Caco-2 (cell line): ENCODE data around the gene GPR17. TPM values are rescaled to one million over a fixed set of nuclear protein-coding genes. Genes with fewer than 3 reads are reported as not detected.

Experiments used
- BruUV-seq: library from RNA; stranded (reverse); fragments of 400-500 nt; replicated peaks from 2 replicates; lab custom pipeline; 2021; lab: Mats Ljungman, UMichigan
- CTCF ChIA-PET: fragments of 300-600 bp; sonication (Branson Sonifier 250); formaldehyde crosslinking; loops from one replicate; lab custom pipeline; 2022; ENCODE audit warnings: antibody characterized with exemption; lab: Charles Lee
- POLR2A ChIA-PET: fragments of 300-600 bp; sonication (Branson Sonifier 250); formaldehyde crosslinking; loops from one replicate; lab custom pipeline; 2022; ENCODE audit warnings: antibody characterized with exemption; lab: Charles Lee
- DNase-seq, 2 experiments: peaks; one replicate each; pipeline versions ENCODE4 v3.0.0 to v3.0.0-alpha.2; 2020 to 2022
- H3K27me3 ChIP-seq: replicated peaks from 2 replicates; pipeline ENCODE4 v1.6.0; 2011; ENCODE audit warnings: low read length; ENCODE audit not compliant: control insufficient read depth, insufficient read depth
- H3K36me3 ChIP-seq: 2 replicates; pipeline ENCODE4 v1.5.1; 2011; ENCODE audit warnings: low read length; ENCODE audit not compliant: control insufficient read depth, insufficient read depth
- H3K4me1 ChIP-seq: fragments of 250-450 bp; sonication (Bioruptor Pico); 2 replicates; pipeline ENCODE4 v1.5.1; 2020; ENCODE audit warnings: mild to moderate bottlenecking
- H3K4me3 ChIP-seq: 2 replicates; pipeline ENCODE4 v1.5.1; 2011; ENCODE audit warnings: low read depth, mild to moderate bottlenecking, control low read depth, low read length
- H3K9me3 ChIP-seq: fragments of 250-450 bp; sonication (Bioruptor Pico); 2 replicates; pipeline ENCODE4 v1.5.1; 2020; ENCODE audit warnings: mild to moderate bottlenecking, moderate library complexity
- H3K27ac Mint-ChIP-seq: one replicate; pipeline ENCODE4 v1.8.0; 2022; ENCODE audit warnings: mixed read lengths; ENCODE audit not compliant: unreplicated experiment
- H3K27me3 Mint-ChIP-seq: one replicate; pipeline ENCODE4 v1.8.0; 2022; ENCODE audit warnings: mixed read lengths; ENCODE audit not compliant: insufficient read depth, unreplicated experiment
- H3K36me3 Mint-ChIP-seq: one replicate; pipeline ENCODE4 v1.8.0; 2022; ENCODE audit warnings: mild to moderate bottlenecking, mixed read lengths; ENCODE audit not compliant: insufficient read depth, unreplicated experiment
- H3K4me1 Mint-ChIP-seq: one replicate; pipeline ENCODE4 v1.8.0; 2022; ENCODE audit warnings: low read depth, mixed read lengths; ENCODE audit not compliant: unreplicated experiment
- H3K4me3 Mint-ChIP-seq: one replicate; pipeline ENCODE4 v1.8.0; 2022; ENCODE audit warnings: mild to moderate bottlenecking, moderate library complexity, mixed read lengths; ENCODE audit not compliant: unreplicated experiment
- H3K9me3 Mint-ChIP-seq: one replicate; pipeline ENCODE4 v1.8.0; 2022; ENCODE audit warnings: mixed read lengths; ENCODE audit not compliant: unreplicated experiment
- intact Hi-C: fragments of 100-400 bp; cut with micrococcal nuclease; formaldehyde crosslinking; loops from one replicate; pipeline ENCODE4 v1.10.0; 2022; ENCODE audit not compliant: unreplicated experiment
- total RNA-seq: library from RNA; stranded (reverse); gene quantifications from 2 replicates; pipeline ENCODE4 v1.2.3, GENCODE V29; 2022
- TF ChIP-seq, protein P1 (sequence below), 2 experiments: fragments of 200-600 bp in 1 of 2; IDR thresholded peaks; 1 replicate in 1 of 2; 2 replicates in 1 of 2; pipeline versions ENCODE4 v1.5.1 to v1.8.0; 2011 to 2022; ENCODE audit warnings: antibody characterized with exemption in 1 of 2, control low read depth in 1 of 2, inconsistent platforms in 1 of 2, low read depth in 1 of 2, low read length in 1 of 2, mild to moderate bottlenecking in 1 of 2, moderate library complexity in 1 of 2; ENCODE audit not compliant: insufficient read depth in 1 of 2, severe bottlenecking in 1 of 2, unreplicated experiment in 1 of 2

The GPR17 gene
- total RNA-seq, 1 experiment from 2014 or later = not detected

GRCh38 chr2:127638361-127639110 lies 7.4 kb upstream of the GPR17 start:
- no TSS peak for BruUV-seq
- no peak for DNase-seq
- no peak overlapping the region for H3K4me3 ChIP-seq

DNA sequence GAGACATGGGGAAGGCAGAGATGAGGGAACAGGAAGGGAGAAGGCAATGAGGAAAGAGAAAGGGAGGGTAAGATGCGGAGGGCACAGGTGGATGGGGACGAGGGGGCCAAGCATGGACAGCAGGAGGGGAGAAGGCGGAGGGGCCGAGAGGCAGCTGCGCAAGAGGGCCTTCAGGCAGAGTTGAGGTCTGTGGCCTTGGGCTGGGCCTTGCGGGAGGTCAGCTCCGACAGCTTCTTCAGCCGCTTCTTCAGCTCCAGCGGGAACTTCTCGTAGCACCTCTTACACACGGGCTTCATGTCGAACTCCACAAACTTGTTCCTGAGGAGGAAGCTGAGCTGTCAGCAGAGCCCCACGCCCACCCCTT lies 6.9 kb upstream of the GPR17 start:
- H3K9me3 ChIP-seq = no peaks in the 10 kb centered on the region
- H3K9me3 Mint-ChIP-seq = no peaks in the 10 kb centered on the region
- peaks cover 22% of the 10 kb centered on the region for H3K4me1 ChIP-seq
- no TSS peak for BruUV-seq
- H3K27ac Mint-ChIP-seq = no peak overlapping the region
- no peak overlapping the region for H3K4me3 Mint-ChIP-seq
- H3K4me3 ChIP-seq = no peak overlapping the region
- peaks cover 6% of the 10 kb centered on the region for H3K4me1 Mint-ChIP-seq
- H3K36me3 Mint-ChIP-seq = peaks cover 5% of the 10 kb centered on the region
- POLR2A ChIA-PET = no interaction called here
- no peaks in the 10 kb centered on the region for H3K27me3 Mint-ChIP-seq
- CTCF ChIA-PET = interaction anchor here (1.6 kb wide), 1 partner anchor 48 kb away, joined by 4 read pairs; no protein-coding TSS in a partner anchor
- DNase-seq = no peak
- H3K27me3 ChIP-seq = no peaks in the 10 kb centered on the region
- intact Hi-C loops = no loop called here
- H3K36me3 ChIP-seq = no peaks in the 10 kb centered on the region
- TF ChIP-seq, protein P1, sequence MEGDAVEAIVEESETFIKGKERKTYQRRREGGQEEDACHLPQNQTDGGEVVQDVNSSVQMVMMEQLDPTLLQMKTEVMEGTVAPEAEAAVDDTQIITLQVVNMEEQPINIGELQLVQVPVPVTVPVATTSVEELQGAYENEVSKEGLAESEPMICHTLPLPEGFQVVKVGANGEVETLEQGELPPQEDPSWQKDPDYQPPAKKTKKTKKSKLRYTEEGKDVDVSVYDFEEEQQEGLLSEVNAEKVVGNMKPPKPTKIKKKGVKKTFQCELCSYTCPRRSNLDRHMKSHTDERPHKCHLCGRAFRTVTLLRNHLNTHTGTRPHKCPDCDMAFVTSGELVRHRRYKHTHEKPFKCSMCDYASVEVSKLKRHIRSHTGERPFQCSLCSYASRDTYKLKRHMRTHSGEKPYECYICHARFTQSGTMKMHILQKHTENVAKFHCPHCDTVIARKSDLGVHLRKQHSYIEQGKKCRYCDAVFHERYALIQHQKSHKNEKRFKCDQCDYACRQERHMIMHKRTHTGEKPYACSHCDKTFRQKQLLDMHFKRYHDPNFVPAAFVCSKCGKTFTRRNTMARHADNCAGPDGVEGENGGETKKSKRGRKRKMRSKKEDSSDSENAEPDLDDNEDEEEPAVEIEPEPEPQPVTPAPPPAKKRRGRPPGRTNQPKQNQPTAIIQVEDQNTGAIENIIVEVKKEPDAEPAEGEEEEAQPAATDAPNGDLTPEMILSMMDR (IDR thresholded peaks at IDR 0.05; ENCODE audit: insufficient read depth in 1 of 2, low read depth in 1 of 2, low read length in 1 of 2, severe bottlenecking in 1 of 2, unreplicated experiment in 1 of 2) = no peak

More at GRCh38 chr2:127638361-127639110, 7.4 kb upstream of the GPR17 start:
- Mint-ChIP-seq H3K36me3 (peaks cover 5% of the 10 kb centered on the region), H3K4me3 (no peak overlapping the region), H3K27ac (peak overlapping the region; percentile 56), H3K27me3 (no peaks in the 10 kb centered on the region), H3K4me1 (peaks cover 6% of the 10 kb centered on the region), H3K9me3 (no peaks in the 10 kb centered on the region)
- no peaks in the 10 kb centered on the region for H3K36me3 ChIP-seq
- H3K27me3 ChIP-seq = no peaks in the 10 kb centered on the region
- POLR2A ChIA-PET = no interaction called here
- intact Hi-C loops = no loop called here
- CTCF ChIA-PET = interaction anchor here (1.6 kb wide), 1 partner anchor 47 kb away, joined by 4 read pairs; no protein-coding TSS in a partner anchor
- TF ChIP-seq, protein P1 (IDR thresholded peaks at IDR 0.05; ENCODE audit: insufficient read depth in 1 of 2, low read depth in 1 of 2, low read length in 1 of 2, severe bottlenecking in 1 of 2, unreplicated experiment in 1 of 2) = no peak
- peaks cover 22% of the 10 kb centered on the region for H3K4me1 ChIP-seq
- no peaks in the 10 kb centered on the region for H3K9me3 ChIP-seq

DNA sequence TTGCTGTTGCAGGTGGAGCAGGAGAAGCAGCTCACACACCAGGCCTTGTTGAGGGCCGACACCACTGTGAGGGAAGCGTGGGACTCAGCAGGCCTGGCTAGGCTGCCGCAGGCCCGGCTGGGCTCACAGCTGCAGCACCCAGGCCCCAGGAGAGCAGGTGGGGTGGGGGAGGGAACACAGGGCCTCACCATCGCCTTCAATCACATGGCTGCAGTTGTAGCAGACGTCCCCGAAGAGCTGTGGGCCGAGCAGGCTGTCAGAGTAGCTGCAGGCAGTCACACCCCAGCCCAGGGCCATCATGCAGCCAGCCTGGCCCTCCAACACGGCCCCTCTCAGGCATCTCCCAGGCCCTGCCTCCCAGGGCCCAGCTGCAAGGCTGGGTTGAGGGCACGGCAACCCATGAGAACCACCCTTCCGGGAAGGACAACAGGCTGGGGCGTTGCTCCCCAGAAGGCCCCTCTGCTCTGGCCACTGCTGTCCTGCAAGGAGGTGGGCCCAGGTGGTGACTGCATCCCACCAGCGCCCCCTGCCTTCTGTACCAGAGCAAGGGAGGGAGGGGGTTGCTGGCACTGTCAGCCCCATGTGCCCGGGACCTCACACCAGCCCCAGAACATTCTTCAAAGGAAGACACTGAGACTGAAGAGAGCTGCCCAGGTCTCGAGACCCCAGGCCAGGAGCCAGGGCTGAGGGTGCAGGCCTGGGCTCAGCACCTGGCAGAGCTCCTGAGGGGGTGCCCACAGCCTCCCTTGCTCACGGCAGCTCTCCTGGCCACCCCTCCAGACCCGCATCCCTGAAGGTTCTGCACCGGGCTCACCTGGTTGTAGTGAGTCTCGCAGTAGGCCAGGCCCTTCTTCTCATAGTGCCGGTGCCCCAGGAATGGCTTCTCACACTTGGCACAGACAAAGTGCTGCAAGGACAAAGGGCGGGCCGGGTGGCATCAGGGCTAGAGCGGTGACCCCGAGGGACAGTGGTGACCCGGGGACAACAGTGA lies 5.6 kb upstream of the GPR17 start:
- peaks cover 6% of the 10 kb centered on the region for H3K4me1 Mint-ChIP-seq
- H3K27ac Mint-ChIP-seq = no peak overlapping the region
- H3K4me3 Mint-ChIP-seq = no peak overlapping the region
- H3K27me3 Mint-ChIP-seq = no peaks in the 10 kb centered on the region
- BruUV-seq = no TSS peak
- H3K36me3 Mint-ChIP-seq = peaks cover 5% of the 10 kb centered on the region
- Histone ChIP-seq H3K4me1 (peaks cover 26% of the 10 kb centered on the region), H3K27me3 (no peaks in the 10 kb centered on the region), H3K9me3 (no peaks in the 10 kb centered on the region), H3K4me3 (no peak overlapping the region), H3K36me3 (no peaks in the 10 kb centered on the region)
- intact Hi-C loops = no loop called here
- CTCF ChIA-PET = interaction anchor here (1.6 kb wide), 1 partner anchor 49 kb away, joined by 4 read pairs; no protein-coding TSS in a partner anchor
- POLR2A ChIA-PET = no interaction called here
- DNase-seq = no peak
- TF ChIP-seq, protein P1 (IDR thresholded peaks at IDR 0.05; ENCODE audit: insufficient read depth in 1 of 2, low read depth in 1 of 2, low read length in 1 of 2, severe bottlenecking in 1 of 2, unreplicated experiment in 1 of 2) = peak in 1 of 2 experiments; percentile 11
- no peaks in the 10 kb centered on the region for H3K9me3 Mint-ChIP-seq
